IPS-18c (cell line): ENCODE results near the gene TECR.
A peak's percentile ranks its signal among the peaks of the same experiment; 100 is the strongest.
"Not testable (repeated sequence)": the region's sequence is repeated elsewhere in the genome, so short reads cannot be mapped to it uniquely, and the experiment has no call there.

Experiments used
- H3K4me3 ChIP-seq: 2 replicates; pipeline ENCODE4 v1.7.0; 2013; ENCODE audit warnings: low read depth, mild to moderate bottlenecking, low read length, moderate library complexity; ENCODE audit not compliant: insufficient read depth
- H3K9me3 ChIP-seq: one replicate; pipeline ENCODE4 v1.6.1; 2013; ENCODE audit warnings: mild to moderate bottlenecking, low read length, moderate library complexity; ENCODE audit not compliant: control insufficient read depth, insufficient read depth

TECR gene

DNA sequence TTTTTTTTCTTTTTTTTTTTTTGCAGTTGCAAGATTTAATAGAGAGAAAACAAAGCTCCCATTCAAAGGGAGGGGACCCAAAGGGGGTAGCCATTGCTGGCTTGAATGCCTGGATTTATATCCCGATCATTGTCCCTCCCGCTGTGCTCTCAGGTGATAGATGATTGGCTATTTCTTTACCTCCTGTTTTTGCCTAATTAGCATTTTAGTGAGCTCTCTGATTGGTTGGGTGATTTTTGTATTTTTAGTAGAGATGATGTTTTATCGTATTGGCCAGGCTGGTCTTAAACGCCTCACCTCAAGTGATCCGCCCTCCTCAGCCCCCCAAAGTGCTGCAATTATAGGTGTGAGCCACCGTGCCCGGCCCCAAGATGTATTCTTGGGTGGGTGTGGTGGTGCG, 24.8 kb upstream of the TECR start:
- not testable (repeated sequence) for H3K9me3 ChIP-seq, H3K4me3 ChIP-seq

DNA sequence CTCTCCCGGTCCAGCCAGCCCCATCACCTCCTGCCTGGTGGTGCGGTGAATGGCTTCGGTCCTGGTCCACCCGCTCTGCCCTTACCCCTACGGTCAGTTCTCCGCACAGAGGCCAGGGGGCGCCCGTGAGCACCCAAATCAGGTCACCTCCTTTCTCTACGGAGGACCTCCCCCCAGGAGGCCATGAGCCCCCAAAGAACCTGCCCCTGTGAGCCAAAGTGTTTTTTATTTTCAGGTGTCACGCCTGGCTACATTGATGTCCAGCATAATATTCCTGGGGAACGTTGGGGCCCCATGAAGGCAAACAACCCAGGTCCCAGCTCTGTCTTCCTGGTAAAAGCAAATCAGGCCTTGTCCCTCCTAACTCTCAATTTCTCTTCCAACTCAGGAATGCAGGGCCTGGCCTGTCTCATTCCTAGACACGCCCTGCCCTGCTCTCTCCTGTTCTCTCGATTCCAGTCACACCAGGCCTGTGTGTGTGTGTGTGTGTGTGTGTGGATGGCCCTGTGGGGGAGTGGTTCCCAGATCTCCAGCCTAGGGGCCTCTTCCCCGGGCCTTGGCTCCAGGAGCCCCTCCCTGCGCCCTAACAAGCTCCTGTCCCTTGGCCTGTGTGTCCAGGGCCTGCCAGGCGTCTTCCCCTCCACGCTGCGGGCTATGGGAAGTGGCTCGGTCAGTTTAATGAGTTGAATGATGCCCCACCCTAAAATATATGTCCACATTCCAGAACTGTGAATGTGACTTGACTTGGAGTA, 23.7 kb upstream of the TECR start:
- H3K4me3 ChIP-seq = no peak overlapping the region
- no peaks in the 10 kb centered on the region for H3K9me3 ChIP-seq

DNA sequence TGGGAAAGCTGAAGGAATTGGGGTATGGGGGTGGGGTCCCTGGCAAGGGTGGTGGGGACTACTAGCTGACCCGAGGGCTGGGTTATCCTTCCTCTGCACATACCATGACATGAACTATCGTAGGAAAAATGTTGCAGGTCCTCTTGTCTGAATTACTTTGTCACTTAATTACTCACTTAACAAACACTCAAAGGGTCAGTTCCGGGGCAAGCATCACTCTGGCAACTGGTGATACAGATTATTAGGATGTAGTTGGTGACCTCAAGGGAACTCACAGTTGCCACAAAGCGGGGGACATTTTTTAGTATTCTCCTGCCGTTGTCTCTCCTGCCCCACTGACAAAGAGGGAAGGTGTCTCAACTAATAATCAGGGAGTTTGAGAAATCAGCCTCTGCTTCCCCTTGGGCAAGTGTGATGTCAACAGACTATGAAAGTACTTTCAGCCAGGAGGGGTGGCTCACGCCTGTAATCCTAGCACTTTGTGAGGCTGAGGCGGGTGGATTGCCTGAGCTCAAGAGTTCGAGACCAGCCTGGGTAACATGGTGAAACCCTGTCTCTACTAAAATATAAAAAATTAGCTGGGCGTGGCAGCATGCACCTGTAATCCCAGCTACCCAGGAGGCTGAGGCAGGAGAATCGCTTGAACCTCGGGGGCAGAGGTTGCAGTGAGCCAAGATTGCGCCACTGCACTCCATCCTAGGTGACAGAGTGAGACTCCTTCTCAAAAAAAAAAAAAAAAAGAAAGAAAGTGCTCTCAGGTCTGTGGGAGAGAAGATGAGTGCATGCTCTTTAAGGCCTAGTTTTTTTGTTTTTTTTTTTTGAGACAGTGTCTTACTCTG, 21.5 kb upstream of the TECR start:
- H3K9me3 ChIP-seq = no peaks in the 10 kb centered on the region
- no peak overlapping the region for H3K4me3 ChIP-seq

DNA sequence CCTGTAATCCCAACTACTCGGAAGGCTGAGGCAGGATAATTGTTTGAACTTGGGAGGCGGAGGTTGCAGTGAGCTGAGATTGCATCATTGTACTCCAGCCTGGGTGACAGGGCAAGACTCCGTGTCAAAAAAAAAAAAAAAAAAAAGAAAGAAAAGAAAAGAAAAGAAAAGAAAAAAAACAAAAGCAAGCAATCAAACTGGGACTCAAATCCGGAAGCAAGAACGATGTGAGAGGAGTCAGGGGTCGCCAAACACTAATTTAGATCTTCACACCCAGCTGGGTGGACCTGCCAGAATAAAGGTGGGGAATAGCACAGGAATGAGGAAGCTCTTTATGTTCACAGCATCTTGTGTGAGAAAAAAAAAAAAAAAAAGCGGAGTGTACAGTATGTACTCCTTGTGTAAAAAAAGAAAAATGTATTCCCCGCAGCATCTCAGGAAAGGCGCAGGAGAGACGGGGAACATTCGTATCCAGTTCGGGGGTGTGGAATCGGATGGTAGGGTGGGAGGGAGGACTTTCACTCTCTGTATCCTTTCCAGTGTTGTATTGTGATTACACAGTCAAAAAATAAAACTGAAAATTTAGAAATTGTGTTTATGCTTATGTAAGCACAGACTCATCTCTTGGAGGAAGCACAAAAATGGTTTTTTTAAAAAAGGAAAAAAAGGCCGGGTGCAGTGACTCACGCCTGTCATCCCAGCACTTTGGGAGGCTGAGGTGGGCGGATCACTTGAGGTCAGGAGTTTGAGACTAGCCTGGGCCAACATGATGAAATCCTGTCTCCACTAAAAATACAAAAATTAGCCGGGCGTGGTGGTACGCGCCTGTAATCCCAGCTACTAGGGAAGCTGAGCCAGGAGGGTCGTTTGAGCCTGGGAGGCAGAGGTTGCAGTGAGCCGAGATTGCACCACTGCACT, 18.8 kb upstream of the TECR start:
- no peaks in the 10 kb centered on the region for H3K9me3 ChIP-seq
- H3K4me3 ChIP-seq = no peak overlapping the region

DNA sequence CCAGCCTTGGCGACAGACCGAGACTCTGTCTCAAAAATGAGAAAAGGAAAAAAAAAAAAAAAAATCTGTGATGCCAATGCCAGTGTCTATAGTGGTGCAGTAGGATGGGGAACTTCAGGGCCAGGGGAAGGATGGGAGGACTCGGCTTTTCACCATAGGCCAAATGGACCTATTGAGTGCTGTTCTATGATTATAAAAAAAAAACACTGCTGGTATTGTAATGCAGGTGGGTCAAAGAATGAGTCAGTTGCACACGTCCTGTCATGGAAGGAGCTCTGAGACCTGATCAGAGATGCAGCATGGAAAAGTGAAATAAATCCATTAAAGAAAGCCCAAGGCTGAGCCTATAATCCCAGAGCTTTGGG, 18.2 kb upstream of the TECR start:
- H3K9me3 ChIP-seq = no peaks in the 10 kb centered on the region
- H3K4me3 ChIP-seq = no peak overlapping the region

DNA sequence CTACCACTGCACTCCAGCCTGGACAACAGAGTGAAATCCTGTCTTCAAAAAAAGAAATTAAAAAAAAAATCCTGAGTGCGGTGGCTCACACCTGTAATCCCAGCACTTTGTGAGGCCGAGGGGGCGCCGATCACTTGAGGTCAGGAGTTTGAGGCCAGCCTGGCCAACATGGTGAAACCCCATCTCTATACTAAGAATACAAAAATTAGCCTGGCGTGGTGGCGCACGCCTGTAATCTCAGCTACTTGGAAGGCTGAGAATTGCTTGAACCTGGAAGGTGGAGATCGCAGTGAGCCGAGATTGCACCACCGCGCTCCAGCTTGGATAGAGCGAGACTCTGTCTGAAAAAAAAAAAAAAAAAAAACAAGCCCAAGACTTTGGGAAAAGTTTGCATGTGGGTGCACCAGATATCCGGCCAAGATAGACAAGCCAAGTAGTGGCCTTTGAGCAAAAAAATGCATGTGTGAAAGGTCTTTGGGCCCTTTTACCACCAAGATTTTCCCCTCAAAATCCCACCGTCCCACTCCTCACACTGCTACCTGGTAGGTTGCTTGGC, 16.9 kb upstream of the TECR start:
- H3K9me3 ChIP-seq = no peaks in the 10 kb centered on the region
- H3K4me3 ChIP-seq = no peak overlapping the region

DNA sequence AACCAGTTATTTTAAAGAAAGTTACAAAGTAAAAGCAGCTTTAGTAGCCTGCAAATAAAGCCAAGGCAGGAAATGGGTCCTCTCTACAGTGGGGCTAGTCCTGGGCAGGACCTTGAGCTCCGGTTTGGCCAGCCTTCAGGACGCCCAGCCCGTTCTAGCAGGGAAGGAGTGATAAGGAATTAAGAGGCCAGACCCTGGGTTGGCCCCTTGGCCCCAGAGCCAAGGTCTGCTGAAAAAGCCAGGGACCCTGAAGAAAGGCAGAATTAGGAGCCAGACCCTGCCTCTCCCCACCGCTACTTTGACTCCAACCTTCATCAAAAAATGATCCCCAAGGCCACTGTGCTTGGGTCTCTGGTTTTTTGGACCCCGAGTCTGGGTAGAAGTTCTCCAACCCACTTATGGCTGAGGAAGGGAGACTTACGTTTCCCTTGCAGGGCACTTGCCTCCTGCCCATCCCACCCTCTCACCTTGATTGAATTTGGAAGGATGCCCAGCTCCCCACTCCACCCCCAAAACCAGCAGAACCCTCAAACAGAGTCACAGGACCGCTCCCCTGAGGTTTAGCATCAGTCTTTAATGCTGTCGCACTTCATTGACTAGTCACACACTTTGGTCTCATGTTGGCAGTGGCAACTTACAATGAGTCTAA, 15.1 kb upstream of the TECR start:
- Histone ChIP-seq H3K4me3 (no peak overlapping the region), H3K9me3 (no peaks in the 10 kb centered on the region)

DNA sequence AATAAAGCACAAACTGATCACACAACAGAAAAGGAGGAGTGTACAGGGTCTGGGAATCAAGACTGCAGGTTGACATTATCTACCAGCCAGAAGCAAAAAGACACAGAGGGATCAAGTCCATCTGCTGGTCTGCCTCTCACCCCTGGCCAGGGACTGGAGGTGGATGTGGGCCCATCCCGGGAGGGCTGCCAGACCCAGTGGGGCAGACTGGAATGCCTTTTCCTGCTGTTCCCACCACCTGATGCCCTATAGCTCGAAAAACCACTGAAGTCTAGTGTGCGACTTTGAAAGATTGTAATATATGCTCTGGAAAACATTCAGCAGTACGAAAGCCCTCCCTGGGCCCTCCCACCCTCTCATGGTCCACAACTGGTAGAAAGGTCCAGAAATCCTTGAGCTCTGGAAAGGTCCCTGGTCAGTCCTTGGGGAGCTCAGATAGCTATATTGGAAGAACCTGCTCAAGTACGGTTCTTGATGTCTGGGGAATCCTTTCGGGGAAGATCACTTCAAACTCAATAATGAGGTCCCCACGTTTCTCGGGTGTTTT, 13.8 kb upstream of the TECR start:
- Histone ChIP-seq H3K9me3 (no peaks in the 10 kb centered on the region), H3K4me3 (no peak overlapping the region)

DNA sequence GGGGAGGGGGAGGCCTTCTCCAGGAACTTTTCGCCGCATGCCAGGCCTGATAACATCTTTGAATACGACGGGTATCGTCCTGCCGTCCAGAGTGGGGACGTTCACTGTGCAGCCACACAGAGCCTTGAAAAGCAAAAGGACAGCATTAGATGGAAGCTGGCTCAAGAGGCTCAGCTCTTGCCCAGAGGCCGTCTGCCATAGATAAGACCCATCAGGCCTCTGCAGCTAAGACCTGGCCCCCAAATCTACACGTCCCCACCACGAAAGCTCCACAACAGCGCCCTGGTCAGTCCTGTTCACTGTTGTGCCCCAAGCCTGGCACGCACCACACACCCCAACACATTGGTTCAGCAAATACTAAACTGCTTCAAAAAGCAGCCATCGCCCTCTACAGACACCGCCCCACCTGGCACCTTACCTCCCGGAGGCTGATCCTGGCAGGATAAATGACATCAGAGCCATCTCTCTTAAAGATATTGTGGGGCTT, 13.3 kb upstream of the TECR start:
- 0 out of 2 replicates have a peak overlapping the region, but pooled peaks have one; percentile 89 for H3K4me3 ChIP-seq
- H3K9me3 ChIP-seq = no peaks in the 10 kb centered on the region

DNA sequence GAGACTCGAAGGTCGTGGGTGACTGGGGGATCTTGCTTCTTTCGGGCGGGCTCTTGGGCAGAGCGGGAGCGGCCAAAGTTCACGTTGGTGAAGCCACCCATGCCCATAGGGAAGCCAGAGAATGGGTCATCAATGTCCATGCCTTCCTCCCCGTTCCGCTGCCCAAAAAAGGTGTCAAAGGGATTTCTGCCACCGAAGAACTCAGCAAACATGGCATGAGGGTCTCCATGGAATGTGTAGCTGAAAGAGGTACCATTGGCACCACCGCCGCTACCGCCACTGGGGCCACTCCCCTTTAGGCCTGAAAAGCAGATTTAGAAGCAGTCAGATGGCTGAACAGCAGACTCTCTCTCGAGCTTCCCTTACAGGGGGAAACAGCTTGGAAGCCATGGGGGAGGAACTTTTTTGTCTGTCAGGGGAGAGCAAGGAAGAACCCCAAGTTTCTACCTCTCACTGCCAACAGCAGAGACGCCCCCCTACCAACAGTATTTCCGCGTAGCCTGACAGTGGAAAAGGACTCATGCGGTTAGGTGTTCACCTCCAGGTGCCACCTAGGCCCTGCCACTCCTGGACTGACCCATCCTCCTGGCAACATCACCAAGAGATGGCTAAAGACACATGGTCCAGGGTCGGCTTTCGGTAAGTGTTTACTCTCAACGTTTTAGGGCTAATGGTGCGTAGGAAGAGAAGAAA, 12.5 kb upstream of the TECR start:
- Histone ChIP-seq H3K4me3 (peak overlapping the region; percentile 89), H3K9me3 (no peaks in the 10 kb centered on the region)

DNA sequence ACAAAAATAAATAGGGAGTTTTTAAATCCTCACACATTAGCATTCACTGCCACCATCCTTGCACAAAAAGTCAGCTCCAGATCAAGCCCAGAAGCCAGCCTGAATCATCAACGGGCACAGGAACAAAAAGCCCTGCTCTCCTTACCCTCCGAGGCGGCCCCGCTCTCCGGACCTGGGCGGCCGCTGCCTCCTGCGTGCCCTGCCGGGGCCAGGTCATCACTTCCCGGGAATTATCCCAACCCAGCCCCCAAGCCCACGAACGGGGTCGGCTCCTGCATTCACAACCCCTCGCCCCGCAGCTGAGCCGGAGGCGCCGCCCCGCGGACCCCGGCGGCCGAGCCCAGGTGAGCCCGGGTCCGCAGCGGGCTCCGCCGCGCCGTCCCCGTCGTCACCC, 12.0 kb upstream of the TECR start:
- no peaks in the 10 kb centered on the region for H3K9me3 ChIP-seq
- H3K4me3 ChIP-seq = peak overlapping the region; percentile 89

DNA sequence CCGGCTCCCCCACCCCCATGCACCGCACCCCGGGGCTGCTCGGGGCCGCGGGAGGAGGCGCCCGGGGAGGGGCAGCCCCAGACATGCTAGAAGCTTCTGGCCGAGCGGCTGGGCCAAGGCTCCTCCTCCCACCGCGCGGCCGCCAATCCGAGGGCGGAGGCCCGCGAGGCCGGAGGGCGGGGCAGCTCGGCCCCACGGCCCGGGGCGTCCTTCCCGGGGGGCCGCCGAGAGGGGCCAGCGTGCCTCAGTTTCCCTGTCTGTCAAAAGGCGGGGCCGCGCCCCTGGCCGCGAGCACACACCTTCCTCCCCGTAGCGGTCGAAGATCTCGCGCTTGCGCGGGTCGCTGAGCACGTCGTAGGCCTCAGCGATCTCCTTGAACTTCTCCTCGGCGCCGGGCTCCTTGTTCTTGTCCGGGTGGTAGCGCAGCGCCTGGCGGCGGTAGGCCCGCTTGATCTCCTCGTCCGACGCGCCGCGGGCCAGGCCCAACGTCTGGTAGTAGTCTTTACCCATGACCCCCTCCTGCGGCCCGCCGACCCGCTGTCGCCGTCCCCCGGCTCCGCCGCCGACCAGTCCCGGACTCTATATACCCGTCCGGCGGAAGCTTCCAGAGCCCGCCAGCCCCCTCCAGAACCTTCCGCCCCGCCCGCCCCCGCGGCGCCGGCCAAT, 11.4 kb upstream of the TECR start, which contains the start of gene DNAJB1:
Gene DNAJB1, minus strand, starts transcription at position 558 of the 666 bp plus-strand sequence. Its CDS starts 48 bp downstream, at position 510.
- H3K4me3 ChIP-seq = peak within 1 kb of the TSS; percentile 89
- no peaks in the 10 kb centered on the region for H3K9me3 ChIP-seq

DNA sequence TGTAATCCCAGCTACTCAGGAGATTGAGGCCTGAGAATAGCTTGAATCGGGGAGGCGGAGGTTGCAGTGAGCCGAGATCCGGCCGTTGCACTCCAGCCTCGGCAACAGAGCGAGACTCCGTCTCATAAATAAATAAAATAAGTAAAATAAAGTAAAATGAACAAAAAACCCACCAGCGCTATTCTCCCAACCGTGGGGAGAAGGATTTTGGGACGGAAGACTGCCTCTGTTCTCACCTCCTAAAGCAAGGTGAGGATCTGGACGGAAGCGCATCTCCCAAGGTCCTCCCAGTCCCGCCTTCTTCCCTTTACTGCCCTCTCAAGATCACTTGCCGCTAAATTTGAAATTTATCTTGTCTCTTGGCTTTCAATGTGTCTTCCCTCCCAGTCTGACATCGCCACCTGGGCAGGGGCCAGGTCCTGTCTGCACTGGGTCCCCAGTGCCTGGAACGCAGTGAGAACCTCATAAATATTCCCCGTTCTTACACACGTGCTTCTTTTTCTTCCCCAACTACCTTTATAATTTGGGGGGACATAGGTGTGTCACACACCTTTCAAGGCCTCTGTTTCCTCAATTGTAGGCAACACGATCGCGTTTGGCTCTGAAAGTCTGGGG, 10.0 kb upstream of the TECR start:
- no peak overlapping the region for H3K4me3 ChIP-seq

DNA sequence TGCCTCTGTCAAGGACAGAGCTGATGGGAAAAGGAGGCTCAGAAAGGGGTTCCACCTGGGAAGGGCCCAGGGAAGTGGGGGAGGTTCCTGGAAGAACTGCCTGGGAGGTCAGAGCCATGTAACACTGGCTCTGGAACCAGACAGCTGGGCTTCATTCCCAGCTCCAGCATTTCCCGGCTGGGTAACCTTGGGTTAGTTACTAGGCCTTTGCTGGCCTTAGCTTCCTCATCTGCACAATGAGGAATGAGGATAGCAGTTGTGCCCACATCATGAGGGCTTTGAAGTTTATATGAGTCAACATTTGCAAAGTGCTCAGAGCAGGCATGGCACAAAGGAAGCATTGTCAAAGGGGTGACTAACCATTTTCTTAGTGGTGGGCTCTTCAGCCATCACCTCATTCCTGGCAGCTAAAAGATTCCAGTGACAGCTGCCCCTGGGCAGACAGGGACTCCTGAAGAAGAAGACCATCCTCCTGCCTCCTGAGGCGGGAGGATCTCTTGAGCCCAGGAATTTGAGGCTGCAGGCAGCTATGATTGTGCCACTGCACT, 9.5 kb upstream of the TECR start:
- Histone ChIP-seq H3K4me3 (no peak overlapping the region), H3K9me3 (no peaks in the 10 kb centered on the region)

More for the DNA sequence above, 10.0 kb upstream of the TECR start:
- H3K9me3 ChIP-seq = no peaks in the 10 kb centered on the region

DNA sequence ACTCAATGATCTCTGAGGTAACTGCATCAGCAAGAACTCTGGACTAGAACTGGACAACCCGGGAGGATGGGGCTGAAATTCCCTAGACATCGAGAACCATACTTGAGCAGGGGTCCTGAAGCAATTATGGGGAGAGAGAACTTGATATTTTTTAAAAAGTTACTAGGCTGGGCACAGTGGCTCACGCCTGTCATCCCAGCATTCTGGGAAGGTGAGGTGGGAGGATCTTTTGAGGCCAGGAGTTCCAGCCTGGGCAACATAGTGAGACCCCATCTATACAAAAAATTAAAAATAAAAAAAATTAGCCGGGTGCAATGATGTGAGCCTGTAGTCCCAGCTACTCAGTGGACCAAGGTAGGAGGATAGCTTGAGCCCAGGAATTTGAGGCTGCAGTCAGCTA, 8.9 kb upstream of the TECR start:
- H3K9me3 ChIP-seq = no peaks in the 10 kb centered on the region
- no peak overlapping the region for H3K4me3 ChIP-seq
